ENCODE data around the gene DCAF8L2.

DNA sequence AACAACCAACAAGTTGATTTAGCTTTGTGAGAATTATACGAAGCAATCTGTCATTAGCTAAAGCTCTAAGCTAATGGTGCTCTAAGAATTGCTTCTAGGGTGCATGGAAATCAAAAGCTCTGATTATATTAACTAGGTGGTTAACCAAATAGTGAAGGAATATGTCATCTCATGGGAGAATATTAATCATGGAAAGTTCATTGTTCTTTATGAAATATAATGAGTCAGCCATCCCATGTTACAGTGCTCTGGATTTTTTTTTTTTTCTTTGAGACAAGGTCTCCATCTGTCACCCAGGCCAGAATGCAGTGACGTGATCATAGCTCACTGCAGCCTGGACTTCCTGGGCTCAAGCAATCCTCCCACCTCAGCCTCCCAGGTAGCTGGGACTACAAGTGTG lies 10.5 kb downstream of the DCAF8L2 start:
- TF ChIP-seq, protein P1, sequence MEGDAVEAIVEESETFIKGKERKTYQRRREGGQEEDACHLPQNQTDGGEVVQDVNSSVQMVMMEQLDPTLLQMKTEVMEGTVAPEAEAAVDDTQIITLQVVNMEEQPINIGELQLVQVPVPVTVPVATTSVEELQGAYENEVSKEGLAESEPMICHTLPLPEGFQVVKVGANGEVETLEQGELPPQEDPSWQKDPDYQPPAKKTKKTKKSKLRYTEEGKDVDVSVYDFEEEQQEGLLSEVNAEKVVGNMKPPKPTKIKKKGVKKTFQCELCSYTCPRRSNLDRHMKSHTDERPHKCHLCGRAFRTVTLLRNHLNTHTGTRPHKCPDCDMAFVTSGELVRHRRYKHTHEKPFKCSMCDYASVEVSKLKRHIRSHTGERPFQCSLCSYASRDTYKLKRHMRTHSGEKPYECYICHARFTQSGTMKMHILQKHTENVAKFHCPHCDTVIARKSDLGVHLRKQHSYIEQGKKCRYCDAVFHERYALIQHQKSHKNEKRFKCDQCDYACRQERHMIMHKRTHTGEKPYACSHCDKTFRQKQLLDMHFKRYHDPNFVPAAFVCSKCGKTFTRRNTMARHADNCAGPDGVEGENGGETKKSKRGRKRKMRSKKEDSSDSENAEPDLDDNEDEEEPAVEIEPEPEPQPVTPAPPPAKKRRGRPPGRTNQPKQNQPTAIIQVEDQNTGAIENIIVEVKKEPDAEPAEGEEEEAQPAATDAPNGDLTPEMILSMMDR (IDR thresholded peaks at IDR 0.05; ENCODE audit: extremely low read depth in 1 of 2, insufficient read depth in 1 of 2, low read depth in 1 of 2, low read length in 2 of 2): no peak
- TF ChIP-seq MYC (IDR thresholded peaks at IDR 0.05; ENCODE audit: low read depth, low read length): no peak
- no peak for TF ChIP-seq POLR2A (IDR thresholded peaks at IDR 0.05; ENCODE audit: low read depth, low read length)
- no peak for TF ChIP-seq POLR2AphosphoS5 (IDR thresholded peaks at IDR 0.05; ENCODE audit: insufficient read depth, low read depth, low read length)
- TF ChIP-seq EZH2 (IDR thresholded peaks at IDR 0.05; ENCODE audit: borderline replicate concordance, low read depth, low read length, severe bottlenecking): no peak
- no peak for TF ChIP-seq GATA2 (IDR thresholded peaks at IDR 0.05; ENCODE audit: insufficient read depth, insufficient read length, low read depth, low read length)
